SK-N-SH (cell line): ENCODE results near the gene PCDHGA1. TPM values are rescaled to one million over a fixed set of nuclear protein-coding genes. Genes with fewer than 3 reads are reported as not detected.

Source experiments
- CTCF ChIA-PET: fragments of 300-600, 350-600 bp; formaldehyde crosslinking; extraction: SDS; loops from one replicate; lab custom pipeline; 2021; lab: Yijun Ruan, JAX
- POLR2A ChIA-PET: fragments of 350-600 bp; sonication (Branson Sonifier 250); formaldehyde crosslinking; extraction: SDS; loops from one replicate; lab custom pipeline; 2020; ENCODE audit warnings: antibody characterized with exemption, inconsistent platforms; lab: Yijun Ruan, JAX
- DNase-seq: peaks from one replicate; pipeline ENCODE4 v3.0.0; 2012
- H2AFZ ChIP-seq: fragments of 200-600 bp; sonication (generic); 2 replicates; pipeline ENCODE4 v1.8.1; 2016; ENCODE audit warnings: antibody characterized with exemption, mild to moderate bottlenecking, low read depth
- H3F3A ChIP-seq: fragments of 200-600 bp; sonication (generic); replicated peaks from 2 replicates; pipeline ENCODE3; 2016; ENCODE audit warnings: antibody characterized with exemption, mild to moderate bottlenecking; ENCODE audit not compliant: insufficient read depth
- H3K27ac ChIP-seq, 2 experiments: fragments of 200-500 bp in 1 of 2; fragments of 200-600 bp in 1 of 2; sonication (Bioruptor generic) in 1 of 2; sonication (generic), shearing (Covaris generic) in 1 of 2; 2 replicates each; pipeline versions ENCODE4 v1.5.1 to v1.6.1; 2014 to 2016; ENCODE audit warnings: low read depth in 2 of 2, inconsistent platforms in 1 of 2, low read length in 1 of 2, mild to moderate bottlenecking in 1 of 2, mixed read lengths in 1 of 2
- H3K27me3 ChIP-seq: fragments of 200-600 bp; sonication (generic), shearing (Covaris generic); 2 replicates; pipeline ENCODE4 v1.6.1; 2016; ENCODE audit warnings: mixed run types; ENCODE audit not compliant: insufficient read depth
- H3K36me3 ChIP-seq, 2 experiments: fragments of 200-500 bp in 1 of 2; fragments of 200-600 bp in 1 of 2; sonication (Bioruptor generic) in 1 of 2; sonication (generic) in 1 of 2; replicated peaks in 1 of 2; 2 replicates each; pipeline versions ENCODE3 to v1.5.1; 2014 to 2016; ENCODE audit warnings: low read length in 1 of 2, mild to moderate bottlenecking in 1 of 2; ENCODE audit not compliant: insufficient read depth in 2 of 2, control insufficient read depth in 1 of 2
- H3K4me1 ChIP-seq, 2 experiments: fragments of 200-500 bp in 1 of 2; fragments of 200-600 bp in 1 of 2; sonication (Bioruptor generic) in 1 of 2; sonication (generic), shearing (Covaris generic) in 1 of 2; 2 replicates each; pipeline versions ENCODE4 v1.5.1 to v1.6.1; 2014 to 2016; ENCODE audit warnings: low read depth in 1 of 2, low read length in 1 of 2, mixed run types in 1 of 2; ENCODE audit not compliant: insufficient read depth in 2 of 2, control insufficient read depth in 1 of 2
- H3K4me2 ChIP-seq: fragments of 200-600 bp; sonication (generic), shearing (Covaris generic); 2 replicates; pipeline ENCODE4 v1.6.1; 2017; ENCODE audit warnings: mixed run types
- H3K4me3 ChIP-seq, 2 experiments: fragments of 200-500 bp in 1 of 2; fragments of 200-600 bp in 1 of 2; sonication (Bioruptor generic) in 1 of 2; sonication (generic), shearing (Covaris generic) in 1 of 2; 2 replicates each; pipeline versions ENCODE4 v1.5.1 to v1.8.1; 2014 to 2016; ENCODE audit warnings: low read depth in 2 of 2, inconsistent platforms in 1 of 2, low read length in 1 of 2, mild to moderate bottlenecking in 1 of 2, mixed read lengths in 1 of 2, moderate library complexity in 1 of 2
- H3K79me2 ChIP-seq: fragments of 200-600 bp; sonication (generic); 2 replicates; pipeline ENCODE4 v1.8.1; 2017; ENCODE audit warnings: mild to moderate bottlenecking; ENCODE audit not compliant: insufficient read depth
- H3K9ac ChIP-seq: fragments of 200-600 bp; sonication (generic); 2 replicates; pipeline ENCODE4 v1.6.1; 2017; ENCODE audit warnings: mixed run types
- H3K9me2 ChIP-seq: fragments of 200-600 bp; sonication (generic); 2 replicates; pipeline ENCODE4 v1.6.1; 2017; ENCODE audit warnings: mixed run types
- H3K9me3 ChIP-seq: fragments of 200-600 bp; sonication (generic); 2 replicates; pipeline ENCODE4 v1.6.1; 2017; ENCODE audit warnings: mixed run types, mild to moderate bottlenecking, moderate library complexity
- H4K20me1 ChIP-seq: fragments of 200-600 bp; sonication (generic); 2 replicates; pipeline ENCODE4 v1.6.1; 2017; ENCODE audit warnings: mild to moderate bottlenecking, mixed run types; ENCODE audit not compliant: insufficient read depth
- CHD2 ChIP-seq: fragments of 150-350 bp; IDR thresholded peaks from 2 replicates; pipeline ENCODE4 v1.6.1; 2018; ENCODE audit warnings: low read length; ENCODE audit not compliant: partially characterized antibody
- ELF1 ChIP-seq: IDR thresholded peaks from 2 replicates; pipeline ENCODE4 v1.4.0; 2012
- EP300 ChIP-seq, 2 experiments: IDR thresholded peaks; 2 replicates each; pipeline versions ENCODE4 v1.4.0 to v1.6.1; 2012; ENCODE audit warnings: borderline replicate concordance in 1 of 2, low read depth in 1 of 2, low read length in 1 of 2
- EZH2phosphoT487 ChIP-seq: fragments of 200-600 bp; sonication (generic); IDR thresholded peaks from 2 replicates; pipeline ENCODE4 v1.6.1; 2017; ENCODE audit warnings: low read depth, mixed run types, mild to moderate bottlenecking, antibody characterized with exemption, moderate library complexity, borderline replicate concordance
- GABPA ChIP-seq: IDR thresholded peaks from 2 replicates; pipeline ENCODE4 v1.4.0; 2012; ENCODE audit warnings: low read depth, mild to moderate bottlenecking
- GATA2 ChIP-seq: sonication (generic); formaldehyde crosslinking; IDR thresholded peaks from 2 replicates; pipeline ENCODE4 v1.5.0; 2020; ENCODE audit warnings: mild to moderate bottlenecking, missing genetic modification reagents
- JUND ChIP-seq: IDR thresholded peaks from 2 replicates; pipeline ENCODE4 v1.4.0; 2012
- MXI1 ChIP-seq: IDR thresholded peaks from 2 replicates; pipeline ENCODE4 v1.6.1; 2012; ENCODE audit warnings: mild to moderate bottlenecking, low read depth, low read length, improper control_type of control experiment
- NRF1 ChIP-seq: IDR thresholded peaks from 2 replicates; pipeline ENCODE4 v1.6.1; 2012; ENCODE audit warnings: low read depth, mild to moderate bottlenecking, low read length
- POLR2AphosphoS5 ChIP-seq: IDR thresholded peaks from 2 replicates; pipeline ENCODE4 v1.6.1; 2012; ENCODE audit warnings: low read depth, low read length
- RAD21 ChIP-seq: IDR thresholded peaks from 2 replicates; pipeline ENCODE4 v1.6.1; 2012; ENCODE audit warnings: mild to moderate bottlenecking, low read length
- RXRA ChIP-seq: IDR thresholded peaks from 2 replicates; pipeline ENCODE4 v1.4.0; 2012; ENCODE audit warnings: low read depth, mild to moderate bottlenecking, borderline replicate concordance
- SIN3A ChIP-seq: IDR thresholded peaks from 2 replicates; pipeline ENCODE4 v1.6.1; 2012; ENCODE audit warnings: low read depth, mild to moderate bottlenecking, low read length, moderate library complexity, borderline replicate concordance
- SMC3 ChIP-seq: IDR thresholded peaks from 2 replicates; pipeline ENCODE4 v1.6.1; 2012; ENCODE audit warnings: low read depth, low read length, improper control_type of control experiment
- TAF1 ChIP-seq: IDR thresholded peaks from 2 replicates; pipeline ENCODE4 v1.6.1; 2012; ENCODE audit warnings: low read depth, mild to moderate bottlenecking, low read length, moderate library complexity, borderline replicate concordance
- YY1 ChIP-seq: IDR thresholded peaks from 2 replicates; pipeline ENCODE4 v1.4.0; 2012; ENCODE audit warnings: low read depth, mild to moderate bottlenecking
- WGBS: methylation state at CpG from one replicate; pipeline ENCODE4 v1.1.6; 2017; ENCODE audit warnings: low lambda C conversion rate; 5-methylcytosine and 5-hydroxymethylcytosine counted together
- polyA plus RNA-seq, 3 experiments: library from polyadenylated mRNA; depleted of rRNA; stranded (reverse); fragments of >200 nt; gene quantifications; 2 replicates each; pipeline ENCODE4 v1.2.3, GENCODE V29; 2012
- TF ChIP-seq, protein P1 (sequence below): fragments of 200-600 bp; sonication (generic); IDR thresholded peaks from 2 replicates; pipeline ENCODE4 v1.6.1; 2017; ENCODE audit warnings: antibody characterized with exemption, mild to moderate bottlenecking, moderate library complexity
- TF ChIP-seq, protein P2 (sequence below): IDR thresholded peaks from 2 replicates; pipeline ENCODE4 v1.4.0; 2012; ENCODE audit warnings: low read depth
- TF ChIP-seq, protein P3 (sequence below): fragments of 150-350 bp; IDR thresholded peaks from 2 replicates; pipeline ENCODE4 v1.6.1; 2016; ENCODE audit warnings: mild to moderate bottlenecking, low read depth, low read length
- TF ChIP-seq, protein P4 (sequence below): IDR thresholded peaks from 2 replicates; pipeline ENCODE4 v1.4.0; 2012; ENCODE audit warnings: low read depth, borderline replicate concordance
- TF ChIP-seq, protein P5 (sequence below): IDR thresholded peaks from 2 replicates; pipeline ENCODE4; 2012

The PCDHGA1 gene
- polyA plus RNA-seq, 1 of the 3 experiments (the other 2 are of a cell fraction) = 1.2 TPM

DNA sequence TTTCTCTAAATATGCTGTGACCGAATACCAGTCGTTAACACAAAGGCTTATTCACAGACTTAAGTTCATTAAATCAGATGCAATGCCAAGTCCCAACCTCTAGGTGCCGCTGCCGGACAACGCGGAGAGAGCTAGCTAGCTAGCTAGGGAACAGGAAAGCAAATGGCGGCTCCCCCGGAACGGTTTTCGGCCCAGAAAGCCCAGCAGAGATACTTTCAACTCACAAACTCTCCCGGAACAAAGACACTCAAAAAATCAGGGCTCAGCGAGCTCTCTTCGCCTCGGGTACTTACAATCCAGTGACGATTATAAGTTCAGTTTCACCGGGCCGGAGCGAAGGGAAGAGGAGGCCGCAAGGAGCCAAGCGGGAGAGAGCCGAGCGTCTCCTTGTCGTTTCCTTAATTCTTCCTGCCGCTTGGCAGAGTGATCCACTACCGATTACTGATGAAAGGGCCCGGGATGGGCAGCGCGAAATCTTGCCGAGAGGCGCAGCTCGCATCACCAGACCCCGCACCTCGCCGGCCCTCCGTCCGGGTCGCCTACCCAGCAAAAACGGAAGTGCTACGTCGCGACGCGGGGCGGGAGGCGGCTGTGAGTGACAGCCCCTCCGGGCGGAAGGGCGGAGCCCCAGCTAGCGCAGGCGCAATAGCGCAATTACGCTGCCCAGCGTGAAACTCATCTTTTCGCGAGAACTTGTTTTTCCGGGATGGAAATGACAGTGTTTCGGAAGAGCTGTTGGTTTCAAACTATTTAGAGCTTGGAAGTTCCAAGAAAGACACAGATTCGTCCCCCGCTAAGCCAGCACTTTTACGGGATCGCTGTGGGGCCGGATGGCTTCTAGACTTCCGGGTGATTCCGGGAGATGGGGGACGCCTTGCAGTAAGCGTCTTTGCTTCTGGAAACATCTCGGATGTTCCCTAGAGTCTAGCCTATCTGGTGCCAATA lies 9.8 kb upstream of the PCDHGA1 start, which contains the start of gene TAF7:
TSS of gene TAF7 (minus strand) at position 560 of the 945 bp plus-strand sequence. CDS start 740 bp downstream, outside the sequence.
- peaks cover 24 to 42% of the 10 kb centered on the region in 2 experiments for H3K36me3 ChIP-seq

More for the DNA sequence above, 9.8 kb upstream of the PCDHGA1 start, which contains the start of gene TAF7:
- TF ChIP-seq ELF1 (peak; percentile 82), NRF1 (peak; percentile 81), RXRA (no peak), EZH2phosphoT487 (no peak), EP300 (IDR thresholded peaks at IDR 0.05; ENCODE audit: borderline replicate concordance in 1 of 2, low read depth in 1 of 2, low read length in 1 of 2) (0 out of 4 replicates have a peak, but pooled peaks of 1 of the 2 experiments have one; percentile 31), SIN3A (peak; percentile 61; the same call in 1 of the 2 replicates), MXI1 (0 out of 2 replicates have a peak, but pooled peaks have one; percentile 2), GATA2 (no peak), POLR2AphosphoS5 (peak; percentile 91), GABPA (peak; percentile 78), SMC3 (peak; percentile 27; the same call in 1 of the 2 replicates), JUND (no peak), RAD21 (peak; percentile 60), CHD2 (peak; percentile 98), YY1 (peak; percentile 92), TAF1 (peak; percentile 89)
- TF ChIP-seq, protein P1, sequence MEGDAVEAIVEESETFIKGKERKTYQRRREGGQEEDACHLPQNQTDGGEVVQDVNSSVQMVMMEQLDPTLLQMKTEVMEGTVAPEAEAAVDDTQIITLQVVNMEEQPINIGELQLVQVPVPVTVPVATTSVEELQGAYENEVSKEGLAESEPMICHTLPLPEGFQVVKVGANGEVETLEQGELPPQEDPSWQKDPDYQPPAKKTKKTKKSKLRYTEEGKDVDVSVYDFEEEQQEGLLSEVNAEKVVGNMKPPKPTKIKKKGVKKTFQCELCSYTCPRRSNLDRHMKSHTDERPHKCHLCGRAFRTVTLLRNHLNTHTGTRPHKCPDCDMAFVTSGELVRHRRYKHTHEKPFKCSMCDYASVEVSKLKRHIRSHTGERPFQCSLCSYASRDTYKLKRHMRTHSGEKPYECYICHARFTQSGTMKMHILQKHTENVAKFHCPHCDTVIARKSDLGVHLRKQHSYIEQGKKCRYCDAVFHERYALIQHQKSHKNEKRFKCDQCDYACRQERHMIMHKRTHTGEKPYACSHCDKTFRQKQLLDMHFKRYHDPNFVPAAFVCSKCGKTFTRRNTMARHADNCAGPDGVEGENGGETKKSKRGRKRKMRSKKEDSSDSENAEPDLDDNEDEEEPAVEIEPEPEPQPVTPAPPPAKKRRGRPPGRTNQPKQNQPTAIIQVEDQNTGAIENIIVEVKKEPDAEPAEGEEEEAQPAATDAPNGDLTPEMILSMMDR = peak; percentile 90
- TF ChIP-seq, protein P2, sequence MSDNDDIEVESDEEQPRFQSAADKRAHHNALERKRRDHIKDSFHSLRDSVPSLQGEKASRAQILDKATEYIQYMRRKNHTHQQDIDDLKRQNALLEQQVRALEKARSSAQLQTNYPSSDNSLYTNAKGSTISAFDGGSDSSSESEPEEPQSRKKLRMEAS = peak; percentile 64
- TF ChIP-seq, protein P3, sequence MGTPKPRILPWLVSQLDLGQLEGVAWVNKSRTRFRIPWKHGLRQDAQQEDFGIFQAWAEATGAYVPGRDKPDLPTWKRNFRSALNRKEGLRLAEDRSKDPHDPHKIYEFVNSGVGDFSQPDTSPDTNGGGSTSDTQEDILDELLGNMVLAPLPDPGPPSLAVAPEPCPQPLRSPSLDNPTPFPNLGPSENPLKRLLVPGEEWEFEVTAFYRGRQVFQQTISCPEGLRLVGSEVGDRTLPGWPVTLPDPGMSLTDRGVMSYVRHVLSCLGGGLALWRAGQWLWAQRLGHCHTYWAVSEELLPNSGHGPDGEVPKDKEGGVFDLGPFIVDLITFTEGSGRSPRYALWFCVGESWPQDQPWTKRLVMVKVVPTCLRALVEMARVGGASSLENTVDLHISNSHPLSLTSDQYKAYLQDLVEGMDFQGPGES = no peak
- TF ChIP-seq, protein P4, sequence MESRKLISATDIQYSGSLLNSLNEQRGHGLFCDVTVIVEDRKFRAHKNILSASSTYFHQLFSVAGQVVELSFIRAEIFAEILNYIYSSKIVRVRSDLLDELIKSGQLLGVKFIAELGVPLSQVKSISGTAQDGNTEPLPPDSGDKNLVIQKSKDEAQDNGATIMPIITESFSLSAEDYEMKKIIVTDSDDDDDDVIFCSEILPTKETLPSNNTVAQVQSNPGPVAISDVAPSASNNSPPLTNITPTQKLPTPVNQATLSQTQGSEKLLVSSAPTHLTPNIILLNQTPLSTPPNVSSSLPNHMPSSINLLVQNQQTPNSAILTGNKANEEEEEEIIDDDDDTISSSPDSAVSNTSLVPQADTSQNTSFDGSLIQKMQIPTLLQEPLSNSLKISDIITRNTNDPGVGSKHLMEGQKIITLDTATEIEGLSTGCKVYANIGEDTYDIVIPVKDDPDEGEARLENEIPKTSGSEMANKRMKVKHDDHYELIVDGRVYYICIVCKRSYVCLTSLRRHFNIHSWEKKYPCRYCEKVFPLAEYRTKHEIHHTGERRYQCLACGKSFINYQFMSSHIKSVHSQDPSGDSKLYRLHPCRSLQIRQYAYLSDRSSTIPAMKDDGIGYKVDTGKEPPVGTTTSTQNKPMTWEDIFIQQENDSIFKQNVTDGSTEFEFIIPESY = peak; percentile 94
- TF ChIP-seq, protein P5, sequence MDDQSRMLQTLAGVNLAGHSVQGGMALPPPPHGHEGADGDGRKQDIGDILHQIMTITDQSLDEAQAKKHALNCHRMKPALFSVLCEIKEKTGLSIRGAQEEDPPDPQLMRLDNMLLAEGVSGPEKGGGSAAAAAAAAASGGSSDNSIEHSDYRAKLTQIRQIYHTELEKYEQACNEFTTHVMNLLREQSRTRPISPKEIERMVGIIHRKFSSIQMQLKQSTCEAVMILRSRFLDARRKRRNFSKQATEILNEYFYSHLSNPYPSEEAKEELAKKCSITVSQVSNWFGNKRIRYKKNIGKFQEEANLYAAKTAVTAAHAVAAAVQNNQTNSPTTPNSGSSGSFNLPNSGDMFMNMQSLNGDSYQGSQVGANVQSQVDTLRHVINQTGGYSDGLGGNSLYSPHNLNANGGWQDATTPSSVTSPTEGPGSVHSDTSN = peak; percentile 99
- Histone ChIP-seq H3K4me3 (peak within 1 kb of the TSS; percentile 80 to 92), H3K27ac (peak within 1 kb of the TSS; percentile 96 to 98), H3K27me3 (no peaks in the 10 kb centered on the region), H3F3A (peaks cover 13% of the 10 kb centered on the region), H3K4me2 (peak within 1 kb of the TSS; percentile 58), H3K9ac (peak within 1 kb of the TSS; percentile 89), H3K9me3 (peaks cover 32% of the 10 kb centered on the region), H3K79me2 (peaks cover 46% of the 10 kb centered on the region), H3K4me1 (no peaks in the 10 kb centered on the region; a peak in 1 of 4 replicates), H4K20me1 (0 out of 2 replicates have a peak, but pooled peaks cover 3% of the 10 kb centered on the region), H2AFZ (peak within 1 kb of the TSS; percentile 97), H3K9me2 (no peaks in the 10 kb centered on the region)
- POLR2A ChIA-PET = interaction anchor here (0.7 to 1.8 kb wide), 9 partner anchors 15 to 271 kb away, joined by 3 to 16 read pairs (median 4); partner anchors contain the start of genes PCDHB16 and PCDHGA7
- WGBS = 2% methylated on average over 62 of the region's 67 CpGs
- peak; percentile 94 for DNase-seq
- CTCF ChIA-PET = interaction anchor here (0.6 to 5.4 kb wide), 42 partner anchors 9 to 763 kb away, joined by 3 to 36 read pairs (median 4); partner anchors contain the start of genes PCDHB11, PCDHB14, PCDHB15 and PCDHB16
